GM15510 (cell line): ENCODE results near the gene ADAM33.

Experiments
- POLR2A ChIP-seq: IDR thresholded peaks from 3 replicates; pipeline ENCODE4 v1.6.1; 2011; ENCODE audit warnings: borderline replicate concordance; ENCODE audit not compliant: insufficient read length; ENCODE audit errors: extremely low read depth

ADAM33 gene

GRCh38 chr20:3632311-3633004 is 49.4 kb downstream of the ADAM33 start:
- no peak for TF ChIP-seq POLR2A

- no peak for TF ChIP-seq POLR2A
Measured at GRCh38 chr20:3631534-3631933, 50.3 kb downstream of the ADAM33 start.

GRCh38 chr20:3630429-3630828 is 51.4 kb downstream of the ADAM33 start:
- no peak for TF ChIP-seq POLR2A

GRCh38 chr20:3629893-3630292 is 51.9 kb downstream of the ADAM33 start:
- TF ChIP-seq POLR2A, result no peak

GRCh38 chr20:3628502-3629314 is 53.1 kb downstream of the ADAM33 start:
- TF ChIP-seq POLR2A, result no peak

- no peak for TF ChIP-seq POLR2A
Measured at GRCh38 chr20:3627476-3627875, 54.3 kb downstream of the ADAM33 start.

GRCh38 chr20:3622406-3622805 is 59.4 kb downstream of the ADAM33 start:
- no peak for TF ChIP-seq POLR2A

- TF ChIP-seq POLR2A, result no peak
Measured at GRCh38 chr20:3621111-3621510, 60.7 kb downstream of the ADAM33 start.
